AG04450 (cell line): Measurements from ENCODE around the gene HSBP1L1. TPM values are rescaled to one million over a fixed set of nuclear protein-coding genes. Genes with fewer than 3 reads are reported as not detected.

ENCODE experiments used
- CTCF ChIA-PET: fragments of 300-600, 350-600 bp; formaldehyde crosslinking; extraction: SDS; loops from one replicate; lab custom pipeline; 2022; ENCODE audit warnings: antibody characterized with exemption, inconsistent platforms; lab: Charles Lee
- POLR2A ChIA-PET: fragments of 350-600 bp; formaldehyde crosslinking; extraction: SDS; loops from one replicate; lab custom pipeline; 2021; ENCODE audit warnings: antibody characterized with exemption, inconsistent platforms; lab: Yijun Ruan, JAX
- DNase-seq: peaks from one replicate; pipeline ENCODE4 v3.0.0-alpha.2; 2011; ENCODE audit warnings: low read depth, low spot score
- H3K27ac ChIP-seq: one replicate; pipeline ENCODE4 v1.5.1; 2012; ENCODE audit warnings: low read depth, low read length, control low read depth
- H3K27me3 ChIP-seq: one replicate; pipeline ENCODE4 v1.6.0; 2012; ENCODE audit warnings: low read length; ENCODE audit not compliant: control insufficient read depth, insufficient read depth
- H3K4me3 ChIP-seq: 2 replicates; pipeline ENCODE4 v1.5.1; 2011; ENCODE audit warnings: mild to moderate bottlenecking, low read depth, low read length, control low read depth
- H3K9me3 ChIP-seq: 2 replicates; pipeline ENCODE4 v1.5.1; 2012; ENCODE audit warnings: low read length; ENCODE audit not compliant: control insufficient read depth, insufficient read depth
- CTCF ChIP-seq: IDR thresholded peaks from 2 replicates; pipeline ENCODE4 v1.5.1; 2011; ENCODE audit warnings: low read depth, low read length, control low read depth, inconsistent platforms
- polyA plus RNA-seq: library from polyadenylated mRNA; depleted of rRNA; stranded (reverse); fragments of >200 nt; gene quantifications from 2 replicates; pipeline ENCODE4 v1.2.3, GENCODE V29; 2011

Gene HSBP1L1
- polyA plus RNA-seq, 1 experiment: 19.4 TPM

DNA sequence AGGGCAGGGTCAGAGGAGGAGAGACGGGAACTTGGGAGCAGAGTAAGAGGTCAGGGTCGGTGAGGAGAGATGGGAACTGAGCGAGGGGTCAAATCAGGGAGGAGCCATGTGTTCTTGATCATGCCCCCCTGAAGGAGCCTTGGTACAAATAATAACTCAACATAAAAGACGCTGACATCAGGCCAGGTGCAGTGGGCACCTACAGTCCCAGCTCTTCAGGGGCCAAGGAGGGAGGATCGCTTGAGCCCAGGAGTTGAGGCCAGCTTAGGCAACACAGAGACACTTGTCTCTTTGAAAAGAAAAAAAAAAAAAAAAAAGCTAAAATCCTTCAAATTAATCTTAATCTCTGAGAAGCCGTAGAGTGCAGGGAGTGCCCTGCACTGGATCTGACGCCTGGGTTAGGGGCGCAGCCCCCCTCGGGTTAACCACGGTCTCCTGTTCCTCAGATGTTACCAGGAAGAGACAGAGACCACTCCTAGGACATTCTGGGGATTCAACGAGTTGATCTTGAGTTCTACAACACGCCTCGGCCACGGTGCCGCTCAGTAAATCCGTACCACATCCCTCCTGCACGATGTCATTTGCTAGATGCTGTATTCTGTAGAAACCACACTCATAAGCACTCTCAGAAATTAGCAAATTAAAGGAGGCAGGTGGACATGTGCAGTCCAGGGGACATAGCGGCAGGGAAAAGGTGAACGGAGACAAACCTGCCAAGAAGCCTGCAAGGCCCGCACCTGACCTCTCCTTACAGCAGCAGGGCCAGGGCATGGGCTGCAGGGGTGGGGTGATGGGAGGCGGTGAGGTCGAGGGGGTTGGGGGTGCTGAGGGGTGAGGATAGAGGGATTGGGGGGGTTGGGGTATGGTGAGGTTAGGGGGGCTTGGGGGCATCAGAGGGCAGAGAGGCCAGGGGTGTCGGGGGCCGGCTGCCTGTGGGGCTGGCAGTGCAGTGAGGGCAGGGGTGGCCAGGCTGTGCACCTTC lies 42.2 kb upstream of the HSBP1L1 start:
- ChIA-PET POLR2A (no interaction called here), CTCF (no interaction called here)
- no peak for DNase-seq
- H3K4me3 ChIP-seq: no peak overlapping the region
- peaks cover 34% of the 10 kb centered on the region for H3K9me3 ChIP-seq
- no peak for TF ChIP-seq CTCF
- no peaks in the 10 kb centered on the region for H3K27me3 ChIP-seq
- H3K27ac ChIP-seq: no peak overlapping the region

DNA sequence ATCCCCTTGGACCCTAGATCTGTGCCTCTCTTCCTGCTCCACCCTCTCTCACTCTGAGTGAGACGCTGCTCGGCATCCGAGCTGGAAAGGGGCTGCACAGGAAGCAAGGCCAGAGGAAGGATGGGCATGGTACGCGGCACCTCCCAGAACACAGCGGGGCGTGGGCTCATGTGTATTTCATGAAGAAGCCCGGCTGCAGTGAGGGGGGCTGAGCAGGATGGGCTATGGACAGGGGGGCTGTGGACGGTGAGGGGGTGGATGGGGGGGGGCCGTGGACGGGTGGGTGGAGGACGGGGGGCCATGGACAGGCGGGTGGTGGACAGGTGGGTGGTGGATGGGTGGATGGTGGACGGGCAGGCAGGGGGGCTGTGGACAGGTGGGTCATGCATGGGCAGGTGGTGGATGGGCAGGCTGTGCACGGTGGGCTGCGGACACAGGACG lies 41.5 kb upstream of the HSBP1L1 start:
- ChIA-PET CTCF (no interaction called here), POLR2A (no interaction called here)
- Histone ChIP-seq H3K4me3 (no peak overlapping the region), H3K27me3 (no peaks in the 10 kb centered on the region), H3K27ac (no peak overlapping the region), H3K9me3 (peaks cover 35% of the 10 kb centered on the region)
- TF ChIP-seq CTCF: no peak
- DNase-seq: no peak

DNA sequence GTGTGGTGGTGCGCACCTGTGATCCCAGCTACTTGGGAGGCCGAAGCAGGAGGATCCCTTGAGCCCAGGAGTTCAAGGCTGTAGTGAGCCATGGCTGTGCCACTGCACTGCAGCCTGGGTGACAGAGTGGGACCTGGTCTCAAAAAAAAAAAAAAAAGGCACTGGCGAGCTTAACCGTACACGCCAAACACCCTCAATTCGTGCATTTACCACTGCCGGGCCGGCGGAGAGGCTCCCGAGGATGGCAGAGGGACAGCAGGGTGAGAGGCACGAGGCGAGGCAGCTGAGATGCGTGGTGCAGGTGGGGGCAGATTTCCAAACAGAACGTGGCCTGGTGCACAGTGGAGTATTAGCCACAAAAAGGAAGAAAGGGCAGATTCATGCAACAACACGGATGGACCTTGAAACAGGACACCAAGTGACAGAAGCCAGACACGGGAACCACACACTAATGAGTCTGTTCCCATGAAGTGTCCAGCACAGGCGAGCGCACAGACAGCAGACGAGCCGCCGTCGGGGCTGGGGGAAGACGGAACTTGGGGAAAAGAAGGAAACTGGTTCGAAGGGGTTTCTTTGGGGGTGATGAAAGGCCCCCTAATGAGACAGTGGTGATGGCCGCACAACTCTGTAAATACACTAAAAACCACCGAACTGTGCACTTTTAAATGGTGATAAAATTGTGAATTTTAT lies 40.4 kb upstream of the HSBP1L1 start:
- H3K4me3 ChIP-seq: no peak overlapping the region
- ChIA-PET CTCF (no interaction called here), POLR2A (no interaction called here)
- no peak for TF ChIP-seq CTCF
- no peaks in the 10 kb centered on the region for H3K27me3 ChIP-seq
- no peak overlapping the region for H3K27ac ChIP-seq
- peaks cover 36% of the 10 kb centered on the region for H3K9me3 ChIP-seq
- DNase-seq: no peak

GRCh38 chr18:79924814-79925731 lies 39.4 kb upstream of the HSBP1L1 start:
- no peaks in the 10 kb centered on the region for H3K27me3 ChIP-seq
- ChIA-PET CTCF (no interaction called here), POLR2A (no interaction called here)
- H3K27ac ChIP-seq: no peak overlapping the region
- no peak overlapping the region for H3K4me3 ChIP-seq
- DNase-seq: no peak
- H3K9me3 ChIP-seq: peaks cover 39% of the 10 kb centered on the region
- no peak for TF ChIP-seq CTCF
